RKO (cell line): ENCODE data around the gene CHN2.

ENCODE experiments used
- DNase-seq: peaks from one replicate; pipeline ENCODE4 v3.0.0-alpha.2; 2016; ENCODE audit warnings: low spot score

The CHN2 gene

DNA sequence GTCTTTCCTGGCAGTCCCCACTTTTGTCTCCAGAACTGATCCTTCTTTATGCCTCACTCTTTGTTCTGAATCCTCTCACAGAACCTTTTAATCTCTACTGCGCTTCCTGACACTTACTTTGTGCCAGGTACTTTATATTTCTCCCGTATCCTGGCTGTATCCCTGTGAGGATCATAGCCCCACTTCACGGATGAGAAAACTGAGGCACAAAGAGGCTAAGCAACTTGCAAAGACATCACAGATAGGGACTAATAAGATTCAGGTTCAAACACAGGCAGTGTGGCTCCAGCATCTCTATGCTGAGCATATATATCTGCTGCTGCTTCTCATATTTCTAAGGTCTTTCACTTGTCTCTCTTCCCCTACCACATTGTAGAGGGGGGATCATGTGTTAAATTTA, 116.7 kb downstream of the CHN2 start:
- no peak for DNase-seq

DNA sequence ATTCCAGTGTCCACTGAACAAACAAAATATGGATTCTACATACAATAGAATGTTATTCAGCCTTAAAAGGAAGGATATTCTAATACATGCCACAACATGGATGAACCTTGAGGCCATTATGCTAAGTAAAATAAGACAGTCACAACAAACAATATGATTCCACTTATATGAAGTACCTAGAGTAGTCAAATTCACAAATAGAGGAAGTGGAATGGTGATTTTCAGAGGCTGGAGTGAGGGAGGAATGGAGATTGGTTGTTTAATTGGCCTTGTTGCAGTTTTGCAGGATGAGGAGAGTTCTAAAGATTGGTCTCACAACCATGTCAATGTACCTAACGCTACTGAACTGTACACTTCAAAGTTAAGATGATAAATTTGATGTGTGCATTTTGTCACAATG, 119.6 kb downstream of the CHN2 start:
- DNase-seq, result no peak

- DNase-seq, result no peak
These were observed 120.7 kb downstream of the CHN2 start for GRCh38 chr7:29315122-29315891.

- no peak for DNase-seq
These were observed 121.3 kb downstream of the CHN2 start for GRCh38 chr7:29315892-29316270.

DNA sequence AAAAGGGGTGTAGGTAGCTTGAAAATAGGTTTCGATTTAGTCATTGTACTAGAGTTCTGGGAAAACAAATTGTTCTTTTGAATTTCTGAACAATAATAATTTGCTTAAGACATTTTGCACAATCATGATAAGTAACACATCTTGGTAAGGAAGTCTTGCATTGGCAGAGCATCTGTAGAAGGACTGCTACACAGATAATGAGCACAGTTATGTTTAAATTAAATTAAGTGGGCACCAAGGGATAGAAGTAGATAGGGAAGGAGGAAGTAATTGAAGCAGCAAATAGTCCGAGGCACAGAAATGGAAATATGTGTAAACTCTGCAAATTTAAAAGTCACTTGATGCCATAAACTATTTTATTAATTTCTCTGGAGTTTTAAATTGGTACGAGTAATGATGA, 122.4 kb downstream of the CHN2 start:
- DNase-seq, result no peak

GRCh38 chr7:29318853-29319718, 124.5 kb downstream of the CHN2 start:
- DNase-seq, result no peak

GRCh38 chr7:29319719-29320521, 125.3 kb downstream of the CHN2 start:
- DNase-seq, result no peak

- no peak for DNase-seq
These were observed 126.0 kb downstream of the CHN2 start for GRCh38 chr7:29320577-29320976.

GRCh38 chr7:29322023-29322712, 127.6 kb downstream of the CHN2 start:
- no peak for DNase-seq

DNA sequence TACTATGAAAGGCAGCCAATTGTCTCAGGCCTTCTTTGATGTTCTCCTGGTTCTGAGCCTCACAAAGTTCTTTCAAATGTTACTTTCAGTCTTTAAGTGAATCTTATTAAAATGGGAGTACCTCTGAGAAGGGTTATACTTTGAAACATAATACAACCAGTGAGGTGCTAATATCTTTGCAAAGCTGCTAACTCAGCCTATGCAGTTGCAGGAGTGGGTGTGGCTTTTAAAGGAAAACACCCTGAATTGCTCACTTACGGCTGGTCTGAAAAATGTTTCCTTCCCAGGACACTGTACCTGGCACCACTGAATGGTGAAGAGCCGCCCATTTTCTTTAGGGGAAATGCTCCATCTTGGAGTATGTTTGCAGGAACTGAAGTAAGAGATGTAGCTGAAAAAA, 130.9 kb downstream of the CHN2 start:
- no peak for DNase-seq

DNA sequence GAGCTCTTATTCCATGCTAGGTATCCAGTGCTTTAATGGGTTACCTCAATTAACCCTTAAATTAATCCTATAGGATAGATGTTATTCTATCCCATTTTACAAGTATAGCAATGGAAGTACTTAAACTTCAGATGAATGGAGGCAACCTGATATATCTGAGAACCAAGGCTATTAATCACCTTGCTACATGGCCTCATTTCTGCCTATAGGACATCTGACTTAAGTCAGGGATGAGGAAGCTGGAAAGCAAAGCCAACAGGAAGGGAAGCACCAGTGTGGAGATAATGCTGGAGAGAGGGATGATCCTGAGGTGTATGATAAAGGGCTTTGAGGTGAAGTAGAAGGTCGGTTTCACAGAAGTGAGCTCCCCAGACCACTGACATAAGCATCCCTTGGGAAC, 132.3 kb downstream of the CHN2 start:
- no peak for DNase-seq

DNA sequence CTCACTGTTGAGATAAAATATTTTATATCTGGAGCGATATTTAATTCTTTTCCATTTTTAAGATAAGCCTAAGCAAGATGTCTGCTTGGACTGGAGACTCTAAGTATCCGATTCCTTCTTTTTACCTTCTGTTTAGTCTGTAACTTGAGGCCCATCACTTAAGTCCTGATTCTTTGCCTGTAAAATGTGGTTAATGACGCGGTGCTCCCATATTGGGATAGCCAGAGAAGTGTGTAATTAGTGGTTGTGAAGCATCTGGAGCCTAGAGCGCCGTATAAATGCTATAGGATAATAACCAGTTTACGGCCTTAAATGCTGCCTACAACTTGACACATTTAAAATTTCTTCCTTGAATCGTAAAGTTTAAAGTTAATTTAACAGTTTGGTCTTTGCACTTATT, 132.9 kb downstream of the CHN2 start:
- DNase-seq, result no peak

DNA sequence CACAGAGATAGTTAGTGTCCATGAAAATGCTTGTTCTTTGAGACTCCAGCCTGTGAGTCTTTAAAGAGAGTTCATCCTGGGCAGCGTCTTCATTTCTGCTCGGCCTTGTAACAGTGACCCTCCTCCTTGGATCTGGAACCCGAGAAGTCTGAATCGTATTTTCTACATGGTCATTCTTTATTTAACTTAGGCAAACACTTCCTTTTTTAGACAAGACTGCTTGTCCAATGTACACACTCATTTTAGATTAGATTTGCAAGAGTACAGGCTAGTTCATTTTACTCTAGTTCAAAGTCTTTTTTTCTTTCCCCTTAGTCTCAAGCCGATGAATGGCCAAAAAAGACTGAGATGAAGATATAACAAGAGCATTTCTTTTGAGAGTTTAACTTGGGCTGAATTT, 133.5 kb downstream of the CHN2 start:
- no peak for DNase-seq

DNA sequence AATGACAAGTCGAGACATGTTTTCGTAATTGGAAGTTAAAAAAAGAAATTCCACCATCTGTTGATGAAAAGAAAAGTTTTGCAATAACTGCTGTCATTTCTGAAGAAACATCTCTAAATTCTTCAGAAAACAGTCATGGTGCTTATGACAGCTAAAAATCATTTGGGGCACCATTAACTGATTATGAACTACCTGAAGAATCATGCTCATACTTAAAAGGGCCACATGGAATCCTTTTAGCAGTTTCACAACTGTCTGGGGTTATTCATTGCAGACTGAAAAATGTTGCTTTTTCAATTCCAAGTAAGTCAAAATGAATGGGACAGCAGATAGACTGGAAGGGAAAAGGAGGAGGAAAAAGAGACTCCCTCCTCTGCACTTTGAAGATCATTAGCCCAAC, 134.2 kb downstream of the CHN2 start:
- no peak for DNase-seq

DNA sequence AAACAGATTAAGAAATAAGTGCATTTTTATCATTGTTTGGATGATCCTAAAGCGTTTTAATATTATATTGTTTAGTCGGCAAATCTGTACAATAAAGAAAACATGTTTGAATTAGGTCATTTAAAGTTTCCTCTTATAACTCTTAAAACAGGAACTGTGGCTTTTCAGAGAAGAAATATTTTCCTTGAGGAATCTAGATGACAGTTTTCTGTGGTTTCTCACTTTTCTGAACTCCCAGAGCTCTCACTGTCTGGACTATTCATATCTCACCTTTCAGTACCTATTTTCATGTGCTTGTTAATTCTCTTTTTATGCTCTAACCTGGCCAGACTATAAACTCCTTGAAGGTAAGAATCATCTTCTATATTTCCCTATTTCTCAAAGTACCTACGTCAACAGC, 135.1 kb downstream of the CHN2 start:
- DNase-seq, result no peak

GRCh38 chr7:29330136-29330535, 135.6 kb downstream of the CHN2 start:
- no peak for DNase-seq

GRCh38 chr7:29331163-29331562, 136.6 kb downstream of the CHN2 start:
- no peak for DNase-seq

- no peak for DNase-seq
These were observed 137.7 kb downstream of the CHN2 start for GRCh38 chr7:29332042-29332811.

DNA sequence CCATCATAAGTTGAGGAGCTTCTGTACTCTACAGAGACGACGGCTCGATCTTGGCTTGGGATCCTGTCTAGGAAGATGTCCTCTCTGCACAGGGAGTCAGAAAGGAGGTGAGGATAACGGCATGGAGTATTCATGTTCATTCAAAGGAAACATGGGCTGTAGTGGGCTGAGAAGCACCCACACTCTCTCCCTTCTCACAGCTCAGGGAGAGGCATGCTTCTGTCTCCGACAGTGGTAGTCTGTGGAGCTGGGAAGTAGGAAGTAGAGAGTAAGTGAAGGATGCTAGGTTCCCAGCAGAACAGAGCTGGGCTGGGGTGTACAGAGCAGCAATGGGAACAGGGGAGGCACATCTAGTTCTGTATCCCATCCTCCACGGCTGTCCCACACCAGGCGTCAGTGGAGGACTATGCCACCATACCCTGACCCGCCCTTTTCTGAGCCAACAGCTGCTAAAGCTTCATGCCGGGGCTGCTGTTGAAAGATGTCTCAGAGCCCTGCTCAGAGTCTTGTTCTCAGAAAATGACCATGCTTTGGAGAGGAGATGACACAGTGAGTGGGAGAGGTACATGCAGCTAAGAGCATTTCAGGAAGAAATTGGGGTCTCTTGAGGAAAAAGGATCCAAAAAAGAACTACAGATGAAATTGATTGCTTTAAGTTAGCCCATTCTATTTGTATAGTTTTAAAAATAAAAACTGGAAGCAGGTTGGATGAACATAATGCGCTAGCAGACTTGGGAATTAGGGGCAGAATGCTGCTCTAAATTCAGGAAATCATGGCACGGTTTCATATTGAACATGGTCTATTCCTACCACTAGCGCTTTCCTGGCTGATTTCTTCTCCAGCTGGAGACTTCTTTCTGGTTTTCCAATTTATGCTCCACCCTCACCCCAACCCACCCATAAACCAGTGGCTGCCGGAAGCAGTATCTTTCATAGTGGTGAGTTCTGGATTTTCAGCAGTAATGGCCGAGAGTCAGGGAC, 138.6 kb downstream of the CHN2 start:
- no peak for DNase-seq
